GM21786 (cell line): ENCODE results near the gene TMEM132D.
"Not testable (repeated sequence)": the region's sequence is repeated elsewhere in the genome, so short reads cannot be mapped to it uniquely, and the experiment has no call there.

Experiments used
- ATAC-seq: cut with Tn5 transposase; IDR thresholded peaks from one replicate; pipeline ENCODE4 v1.9.1; 2021; ENCODE audit not compliant: unreplicated experiment

TMEM132D gene

GRCh38 chr12:129903956-129904829, at the start of gene TMEM132D:
Gene TMEM132D, minus strand, starts transcription at chr12:129904025.
- no peak for ATAC-seq

- no peak for ATAC-seq
Observed at GRCh38 chr12:129949651-129950050, 45.8 kb upstream of the TMEM132D start.

GRCh38 chr12:129941618-129942017, 37.8 kb upstream of the TMEM132D start:
- no peak for ATAC-seq

- ATAC-seq: no peak
Observed at GRCh38 chr12:129938089-129938488, 34.3 kb upstream of the TMEM132D start.

GRCh38 chr12:129937426-129937825, 33.6 kb upstream of the TMEM132D start:
- ATAC-seq: no peak

GRCh38 chr12:129928643-129929042, 24.8 kb upstream of the TMEM132D start:
- ATAC-seq: no peak

- no peak for ATAC-seq
Observed at GRCh38 chr12:129927316-129927900, 23.6 kb upstream of the TMEM132D start.

GRCh38 chr12:129911428-129912049, 7.7 kb upstream of the TMEM132D start:
- peak; percentile 80 for ATAC-seq

GRCh38 chr12:129909051-129910020, 5.5 kb upstream of the TMEM132D start:
- ATAC-seq: no peak

- ATAC-seq: no peak
Observed at GRCh38 chr12:129903092-129903945, 506 bp downstream of the TMEM132D start.

- ATAC-seq: no peak
Observed at GRCh38 chr12:129902371-129903091, 1.3 kb downstream of the TMEM132D start.

GRCh38 chr12:129901254-129901653, 2.6 kb downstream of the TMEM132D start:
- ATAC-seq: no peak

GRCh38 chr12:129900306-129900705, 3.5 kb downstream of the TMEM132D start:
- no peak for ATAC-seq

GRCh38 chr12:129899045-129899444, 4.8 kb downstream of the TMEM132D start:
- ATAC-seq: not testable (repeated sequence)

- ATAC-seq: no peak
Observed at GRCh38 chr12:129893691-129894090, 10.1 kb downstream of the TMEM132D start.

GRCh38 chr12:129887101-129887500, 16.7 kb downstream of the TMEM132D start:
- ATAC-seq: no peak

GRCh38 chr12:129886541-129886940, 17.3 kb downstream of the TMEM132D start:
- no peak for ATAC-seq

- no peak for ATAC-seq
Observed at GRCh38 chr12:129885287-129885686, 18.5 kb downstream of the TMEM132D start.

GRCh38 chr12:129877411-129877810, 26.4 kb downstream of the TMEM132D start:
- no peak for ATAC-seq
